Ovary (tissue), 9 donors: Measurements from ENCODE around the gene NR5A2. TPM values are rescaled to one million over a fixed set of nuclear protein-coding genes. Genes with fewer than 3 reads are reported as not detected.

Source experiments
- DNase-seq, 5 donors: peaks; one replicate each; pipeline ENCODE4 v3.0.0-alpha.2; 2019 to 2020
- H3K27ac ChIP-seq, 2 donors: fragments of 200-600 bp; one replicate each; pipeline versions ENCODE4 v1.5.1 to v1.8.0; 2019 to 2022
- H3K27me3 ChIP-seq: fragments of 200-600 bp; one replicate; pipeline ENCODE4 v1.8.0; 2022
- H3K36me3 ChIP-seq: fragments of 200-600 bp; sonication (generic); one replicate; pipeline ENCODE4 v1.5.1; 2019
- H3K4me1 ChIP-seq: one replicate; pipeline ENCODE4 v1.8.1; 2013; ENCODE audit warnings: mild to moderate bottlenecking, moderate library complexity; ENCODE audit not compliant: insufficient read depth
- H3K4me3 ChIP-seq: fragments of 200-600 bp; sonication (generic); one replicate; pipeline ENCODE4 v1.5.1; 2017
- H3K9me3 ChIP-seq, 2 donors: fragments of 200-600 bp in 1 of 2; sonication (generic) in 1 of 2; one replicate each; pipeline versions ENCODE4 v1.5.1 to v1.8.1; 2013 to 2019; ENCODE audit warnings: mild to moderate bottlenecking in 1 of 2, moderate library complexity in 1 of 2
- EP300 ChIP-seq: sonication (generic); formaldehyde crosslinking; IDR thresholded peaks from one replicate; pipeline ENCODE4 v1.6.1; 2017; ENCODE audit warnings: antibody characterized with exemption
- POLR2A ChIP-seq: fragments of 450-650 bp; IDR thresholded peaks from one replicate; pipeline ENCODE4 v1.6.1; 2017; ENCODE audit warnings: antibody characterized with exemption, mild to moderate bottlenecking, moderate library complexity
- WGBS, 3 donors: extraction: QIAGEN DNeasy Blood & Tissue Kit in 1 of 3; methylation state at CpG; one replicate each; pipeline versions ENCODE4 v1.1.5 to v1.1.7; 2013 to 2017; 5-methylcytosine and 5-hydroxymethylcytosine counted together
- intact Hi-C, 4 donors: fragments of 100-400 bp; cut with DNase I; formaldehyde crosslinking; loops; one replicate each; pipeline versions ENCODE4 v1.11.0 to v1.15.1; 2022 to 2023
- polyA plus RNA-seq, 2 donors: library from polyadenylated mRNA; stranded (reverse); fragments of 200-250 nt in 1 of 2; fragments of 350-450 nt in 1 of 2; fragmentation: Illumina TruSeq in 1 of 2; extraction: RNeasy Lipid Tissue Mini Kit (QIAGEN cat#74804) in 1 of 2; gene quantifications; one replicate each; pipeline ENCODE4 v1.2.3, GENCODE V29; 2013 to 2014
- total RNA-seq, 7 donors: library from RNA; depleted of rRNA in 2 of 7; stranded (reverse); fragments of >200 nt in 2 of 7; fragmentation: NEBNext Ultra II Directional in 3 of 7; extraction: Animal tissue kit (Norgen Biotek cat#: 25700) in 3 of 7; gene quantifications; one replicate each; pipeline versions ENCODE4 v1.1.0 to v1.2.4, GENCODE V29; 2016 to 2023
- TF ChIP-seq, protein P1 (sequence below), 3 donors: fragments of 450-650 bp in 2 of 3; fragments of 200-600 bp in 1 of 3; IDR thresholded peaks; one replicate each; pipeline versions ENCODE4 v1.5.1 to v1.8.0; 2016 to 2022; ENCODE audit warnings: antibody characterized with exemption in 3 of 3, mild to moderate bottlenecking in 1 of 3
- donor health status: DM: no; HTN: no; CAD: no; lungs with moderate emphysema.
- donor health status: DM: no; HTN: no; CAD: no.
- donor health status: Bipolar disorder and iron deficiency.
- donor health status: DM: yes; HTN: yes; CAD: no.
- donor health status: DM: no; HTN: no; CAD: no.
- donor health status: DM: yes; HTN: yes; CAD: no.

Gene NR5A2
- total and polyA plus RNA-seq, 9 donors: 1.5 to 45.8 (median 3.0) TPM

GRCh38 chr1:200161801-200162200 lies 134.3 kb downstream of the NR5A2 start:
- no peak for DNase-seq
- Histone ChIP-seq H3K27me3 (no peaks in the 10 kb centered on the region), H3K27ac (no peak overlapping the region), H3K4me3 (no peak overlapping the region), H3K36me3 (no peaks in the 10 kb centered on the region), H3K9me3 (no peaks in the 10 kb centered on the region), H3K4me1 (no peaks in the 10 kb centered on the region)
- intact Hi-C loops: no loop called here
- WGBS, 3 donors: 93 to 95% (median 94%) methylated on average over 4 of the region's 4 CpGs
- TF ChIP-seq, protein P1, sequence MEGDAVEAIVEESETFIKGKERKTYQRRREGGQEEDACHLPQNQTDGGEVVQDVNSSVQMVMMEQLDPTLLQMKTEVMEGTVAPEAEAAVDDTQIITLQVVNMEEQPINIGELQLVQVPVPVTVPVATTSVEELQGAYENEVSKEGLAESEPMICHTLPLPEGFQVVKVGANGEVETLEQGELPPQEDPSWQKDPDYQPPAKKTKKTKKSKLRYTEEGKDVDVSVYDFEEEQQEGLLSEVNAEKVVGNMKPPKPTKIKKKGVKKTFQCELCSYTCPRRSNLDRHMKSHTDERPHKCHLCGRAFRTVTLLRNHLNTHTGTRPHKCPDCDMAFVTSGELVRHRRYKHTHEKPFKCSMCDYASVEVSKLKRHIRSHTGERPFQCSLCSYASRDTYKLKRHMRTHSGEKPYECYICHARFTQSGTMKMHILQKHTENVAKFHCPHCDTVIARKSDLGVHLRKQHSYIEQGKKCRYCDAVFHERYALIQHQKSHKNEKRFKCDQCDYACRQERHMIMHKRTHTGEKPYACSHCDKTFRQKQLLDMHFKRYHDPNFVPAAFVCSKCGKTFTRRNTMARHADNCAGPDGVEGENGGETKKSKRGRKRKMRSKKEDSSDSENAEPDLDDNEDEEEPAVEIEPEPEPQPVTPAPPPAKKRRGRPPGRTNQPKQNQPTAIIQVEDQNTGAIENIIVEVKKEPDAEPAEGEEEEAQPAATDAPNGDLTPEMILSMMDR (IDR thresholded peaks at IDR 0.05): no peak
- no peak for TF ChIP-seq EP300
- TF ChIP-seq POLR2A: no peak

GRCh38 chr1:200162258-200162657 lies 134.7 kb downstream of the NR5A2 start:
- no peaks in the 10 kb centered on the region for H3K36me3 ChIP-seq
- H3K27me3 ChIP-seq: no peaks in the 10 kb centered on the region
- no peak overlapping the region for H3K4me3 ChIP-seq
- TF ChIP-seq, protein P1 (IDR thresholded peaks at IDR 0.05): no peak
- TF ChIP-seq EP300 (no peak), POLR2A (no peak)
- intact Hi-C loops: no loop called here
- 92 to 93% (median 92%) methylated on average over 6 of the region's 6 CpGs for WGBS, 3 donors
- H3K9me3 ChIP-seq: no peaks in the 10 kb centered on the region
- no peak overlapping the region for H3K27ac ChIP-seq
- no peak for DNase-seq
- no peaks in the 10 kb centered on the region for H3K4me1 ChIP-seq

GRCh38 chr1:200162877-200163276 lies 135.4 kb downstream of the NR5A2 start:
- no peaks in the 10 kb centered on the region for H3K9me3 ChIP-seq
- no peaks in the 10 kb centered on the region for H3K4me1 ChIP-seq
- H3K36me3 ChIP-seq: no peaks in the 10 kb centered on the region
- H3K4me3 ChIP-seq: no peak overlapping the region
- DNase-seq: no peak
- no peaks in the 10 kb centered on the region for H3K27me3 ChIP-seq
- H3K27ac ChIP-seq: no peak overlapping the region
- no peak for TF ChIP-seq EP300
- TF ChIP-seq, protein P1 (IDR thresholded peaks at IDR 0.05): no peak
- no peak for TF ChIP-seq POLR2A
- intact Hi-C loops: no loop called here

GRCh38 chr1:200163911-200164310 lies 136.4 kb downstream of the NR5A2 start:
- 90 to 94% (median 92%) methylated on average over 3 of the region's 3 CpGs for WGBS, 3 donors
- no peaks in the 10 kb centered on the region for H3K4me1 ChIP-seq
- H3K27ac ChIP-seq: no peak overlapping the region
- H3K9me3 ChIP-seq: no peaks in the 10 kb centered on the region
- DNase-seq: no peak
- H3K4me3 ChIP-seq: no peak overlapping the region
- no peaks in the 10 kb centered on the region for H3K27me3 ChIP-seq
- H3K36me3 ChIP-seq: no peaks in the 10 kb centered on the region
- intact Hi-C loops: no loop called here
- TF ChIP-seq, protein P1 (IDR thresholded peaks at IDR 0.05): no peak
- TF ChIP-seq EP300 (no peak), POLR2A (no peak)
